HG02884 (cell line): Measurements from ENCODE around the gene PDZD8.
"Not testable (repeated sequence)": the region's sequence is repeated elsewhere in the genome, so short reads cannot be mapped to it uniquely, and the experiment has no call there.

Experiments
- ATAC-seq: cut with Tn5 transposase; IDR thresholded peaks from one replicate; pipeline ENCODE4 v1.9.1; 2021; ENCODE audit warnings: mild to moderate bottlenecking, moderate library complexity; ENCODE audit not compliant: unreplicated experiment

Gene PDZD8

GRCh38 chr10:117350909-117351308 is 24.3 kb downstream of the PDZD8 start:
- ATAC-seq = peak; percentile 83

DNA sequence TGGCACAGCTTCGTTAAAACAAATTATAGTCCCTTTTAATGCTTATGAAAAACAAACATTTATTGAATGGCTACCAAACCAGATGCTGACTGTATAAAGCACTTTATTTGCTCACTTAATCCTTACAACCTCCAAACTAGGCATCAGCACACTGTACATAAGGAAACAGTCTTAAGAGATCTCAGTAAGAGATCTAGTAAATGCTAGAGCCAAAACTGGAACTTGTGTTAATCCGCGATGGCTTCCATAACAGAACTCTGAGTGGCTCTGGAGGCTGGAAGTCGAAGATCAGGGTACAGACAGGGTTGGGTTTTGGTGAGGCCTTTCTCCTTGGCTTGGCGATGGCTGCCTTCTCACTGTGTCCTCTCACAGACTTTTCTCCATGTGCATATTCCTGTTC is 27.0 kb downstream of the PDZD8 start:
- ATAC-seq = no peak

DNA sequence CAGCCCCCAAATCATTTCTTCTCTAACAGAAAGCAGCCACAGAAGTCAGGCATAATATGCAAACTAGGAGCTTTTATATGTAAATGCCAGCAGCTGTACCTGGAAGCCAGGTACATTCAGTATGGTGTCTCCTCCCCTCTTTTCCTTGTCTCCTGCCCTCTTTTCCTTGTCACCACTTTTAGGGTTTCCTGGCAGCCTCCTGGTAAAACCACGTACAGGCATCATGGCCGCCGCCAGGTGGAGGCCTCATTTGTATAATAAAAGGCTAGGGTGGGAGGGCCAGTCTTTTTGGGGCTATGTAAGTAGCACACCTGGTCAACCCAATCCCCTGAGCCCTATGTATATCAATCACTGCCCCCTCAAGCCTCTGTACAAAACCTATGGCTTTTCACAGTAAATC is 28.7 kb downstream of the PDZD8 start:
- ATAC-seq = no peak

- ATAC-seq = no peak
These were observed 30.1 kb downstream of the PDZD8 start for GRCh38 chr10:117345143-117345542.

GRCh38 chr10:117342641-117343040 is 32.6 kb downstream of the PDZD8 start:
- ATAC-seq = no peak

- ATAC-seq = no peak
These were observed 34.2 kb downstream of the PDZD8 start for GRCh38 chr10:117341061-117341460.

GRCh38 chr10:117339979-117340378 is 35.3 kb downstream of the PDZD8 start:
- ATAC-seq = no peak

DNA sequence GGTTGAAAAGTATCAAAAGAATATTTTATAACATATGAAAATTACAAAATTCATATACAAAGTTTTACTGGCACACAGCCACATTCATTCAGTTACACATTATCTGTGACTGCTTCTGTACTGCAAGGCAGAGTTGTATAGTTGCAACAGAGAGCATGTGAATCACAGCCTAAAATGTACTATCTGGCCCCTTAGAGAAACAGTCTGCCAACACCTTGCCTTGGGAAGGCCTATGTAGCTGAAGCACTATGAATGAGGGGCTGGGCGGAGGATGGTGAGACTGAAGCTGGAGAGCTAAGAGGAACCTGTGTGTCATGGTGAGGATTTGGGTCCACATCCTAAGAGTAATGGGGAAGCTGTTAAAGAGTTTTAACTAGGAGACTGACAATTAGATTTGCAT is 35.7 kb downstream of the PDZD8 start:
- ATAC-seq = no peak

- no peak for ATAC-seq
These were observed 40.3 kb downstream of the PDZD8 start for GRCh38 chr10:117334926-117335325.

GRCh38 chr10:117334066-117334465 is 41.2 kb downstream of the PDZD8 start:
- ATAC-seq = no peak

DNA sequence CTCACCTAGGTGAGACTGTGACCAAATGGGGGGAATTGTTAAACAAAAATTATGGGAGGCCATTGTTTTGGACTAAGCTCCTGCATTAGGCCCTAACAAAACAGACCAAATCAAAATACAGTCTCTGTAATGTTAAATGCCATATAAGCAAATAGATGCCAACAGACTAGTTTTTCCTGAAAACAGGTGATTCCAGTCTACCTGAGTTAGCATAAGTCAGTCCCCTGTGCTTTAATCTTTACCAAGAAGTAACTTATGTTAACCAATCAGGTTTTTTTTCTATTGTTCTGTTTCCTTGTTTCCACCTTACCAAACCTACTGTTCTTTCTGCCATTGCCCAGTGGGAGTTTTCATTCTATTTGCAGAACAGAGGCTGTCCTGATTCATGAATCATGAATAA is 48.0 kb downstream of the PDZD8 start:
- no peak for ATAC-seq

DNA sequence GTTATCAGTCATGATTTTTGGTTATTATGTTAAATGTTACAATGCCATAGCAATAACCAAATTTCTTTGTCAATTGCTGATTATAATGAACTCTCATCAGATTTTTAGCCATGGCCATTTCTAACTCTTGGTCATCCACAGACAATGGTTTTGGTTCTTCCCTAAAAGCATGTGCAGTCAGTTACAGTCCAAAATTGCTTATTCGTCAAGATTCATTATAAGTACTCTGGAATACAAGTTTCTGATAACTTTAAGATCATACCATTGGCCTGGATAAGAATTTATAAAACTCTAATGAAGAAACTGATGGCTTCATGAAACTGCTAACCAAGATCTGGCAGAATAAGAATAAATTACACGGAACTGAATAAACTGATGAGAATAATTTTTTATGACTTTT is 50.9 kb downstream of the PDZD8 start:
- no peak for ATAC-seq

- no peak for ATAC-seq
These were observed 53.0 kb downstream of the PDZD8 start for GRCh38 chr10:117322260-117322659.

- no peak for ATAC-seq
These were observed 55.1 kb downstream of the PDZD8 start for GRCh38 chr10:117320050-117320665.

- no peak for ATAC-seq
These were observed 56.3 kb downstream of the PDZD8 start for GRCh38 chr10:117318909-117319308.

DNA sequence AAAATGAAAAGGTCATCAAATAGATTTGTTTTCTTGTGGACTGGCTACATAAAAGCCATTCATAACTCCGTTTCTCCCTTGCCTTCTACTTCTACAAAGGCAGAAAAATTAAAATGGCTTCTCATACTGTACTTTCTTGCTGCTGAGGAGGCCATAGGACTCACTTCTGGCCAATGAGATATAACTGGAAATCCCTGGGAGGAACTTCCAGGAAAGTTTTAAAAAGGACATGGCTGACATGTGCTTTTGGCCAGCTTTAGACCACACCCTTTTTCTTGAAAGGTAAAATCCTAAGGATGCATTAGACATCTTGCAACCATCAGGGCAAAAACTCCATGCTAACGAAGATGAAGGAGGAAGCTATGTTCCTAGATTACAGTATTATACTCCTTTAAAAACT is 58.5 kb downstream of the PDZD8 start:
- ATAC-seq = no peak

DNA sequence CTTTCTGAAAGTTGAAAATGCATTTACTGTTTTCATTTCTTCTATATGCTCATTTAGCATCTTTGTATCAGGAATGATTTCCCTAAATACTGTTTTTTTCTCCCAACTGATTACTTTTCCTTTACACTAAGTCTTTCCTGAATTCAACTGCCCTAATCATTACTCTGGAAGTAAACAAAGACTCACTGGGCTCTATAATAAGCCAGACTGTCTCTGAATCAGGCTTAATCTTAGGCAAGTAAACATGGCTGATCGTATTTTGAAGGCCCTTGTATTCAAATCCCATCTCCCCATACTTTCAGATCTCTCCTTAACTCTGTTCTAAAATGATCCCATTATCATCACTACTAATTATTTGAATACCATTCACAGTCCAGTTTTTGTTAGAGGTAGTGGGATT is 61.6 kb downstream of the PDZD8 start:
- no peak for ATAC-seq

GRCh38 chr10:117312430-117312829 is 62.8 kb downstream of the PDZD8 start:
- ATAC-seq = no peak

DNA sequence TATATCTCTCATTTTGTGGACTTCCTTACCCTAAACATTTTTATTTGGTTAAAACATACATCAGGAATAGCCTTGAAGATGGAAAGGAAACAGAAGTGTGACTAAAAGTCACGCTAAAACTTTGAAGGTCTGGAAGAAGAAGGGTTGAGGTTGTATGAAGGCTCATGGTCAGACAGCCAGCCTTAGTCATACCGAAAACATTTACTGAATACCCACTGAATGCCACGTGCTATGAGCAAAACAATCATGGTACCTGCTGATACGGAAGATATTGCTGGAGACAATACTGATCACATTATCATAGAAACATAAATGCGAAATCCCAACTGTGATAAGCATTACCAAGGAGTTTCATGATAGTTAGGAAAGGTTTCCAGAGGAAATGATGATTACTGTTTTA is 64.0 kb downstream of the PDZD8 start:
- no peak for ATAC-seq

DNA sequence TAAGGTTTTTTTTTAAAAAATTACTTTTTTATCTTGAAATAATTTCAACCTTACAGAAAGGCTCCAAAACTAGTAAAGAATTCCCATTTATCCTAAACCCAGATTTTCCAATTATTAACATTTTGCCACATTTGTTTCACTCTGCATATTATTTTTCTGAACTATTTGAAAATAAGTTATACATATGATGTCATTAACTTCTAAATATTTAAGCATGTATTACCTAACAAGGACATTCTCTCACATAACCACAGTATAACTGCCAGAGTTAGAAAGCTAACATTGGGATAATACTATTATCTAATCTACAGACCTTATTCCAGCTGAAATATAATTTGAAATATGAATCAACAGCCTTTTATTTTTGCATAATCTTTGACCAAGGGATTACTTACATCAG is 68.6 kb downstream of the PDZD8 start:
- ATAC-seq = no peak

GRCh38 chr10:117303451-117303850 is 71.8 kb downstream of the PDZD8 start:
- ATAC-seq = not testable (repeated sequence)

- ATAC-seq = no peak
These were observed 74.6 kb downstream of the PDZD8 start for GRCh38 chr10:117300671-117301070.

DNA sequence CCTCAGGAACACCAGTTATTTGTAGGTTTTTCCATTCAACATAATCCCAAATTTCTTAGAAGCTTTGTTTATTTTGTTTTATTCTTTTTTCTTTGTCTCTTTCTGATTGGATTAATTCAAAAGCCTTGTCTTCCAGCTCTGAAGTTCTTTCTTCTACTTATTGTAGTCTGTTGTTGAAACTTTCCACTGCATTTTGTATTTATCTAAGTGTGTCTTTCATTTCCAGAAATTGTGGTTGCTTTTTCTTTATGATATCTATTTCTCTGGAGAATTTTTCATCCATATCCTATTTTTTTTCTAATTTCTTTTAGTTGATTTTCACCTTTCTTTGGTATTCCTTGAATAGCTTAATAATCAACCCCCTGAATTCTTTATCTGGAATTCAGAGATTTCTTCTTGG is 75.8 kb downstream of the PDZD8 start:
- no peak for ATAC-seq
